ENCODE data around the gene DYRK1B. TPM values are rescaled to one million over a fixed set of nuclear protein-coding genes. Genes with fewer than 3 reads are reported as not detected.
"Not testable (repeated sequence)": the region's sequence is repeated elsewhere in the genome, so short reads cannot be mapped to it uniquely, and the experiment has no call there.

Gene DYRK1B
- polyA plus RNA-seq, 4 donors = 20.5 to 38.7 (median 32.5) TPM

GRCh38 chr19:39814111-39814510 is 19.9 kb downstream of the DYRK1B start:
- not testable (repeated sequence) for DNase-seq (ENCODE audit: low read depth in 4 of 4, low spot score in 3 of 4)

GRCh38 chr19:39813264-39813993 is 20.5 kb downstream of the DYRK1B start:
- peak in 1 of 4 donors; percentile 47 for DNase-seq (ENCODE audit: low read depth in 4 of 4, low spot score in 3 of 4)

- DNase-seq (ENCODE audit: low read depth in 4 of 4, low spot score in 3 of 4) = no peak
Measured at GRCh38 chr19:39811064-39811463, 22.9 kb downstream of the DYRK1B start.

- no peak for DNase-seq (ENCODE audit: low read depth in 4 of 4, low spot score in 3 of 4)
Measured at GRCh38 chr19:39810424-39810823, 23.5 kb downstream of the DYRK1B start.

- no peak for DNase-seq (ENCODE audit: low read depth in 4 of 4, low spot score in 3 of 4)
Measured at GRCh38 chr19:39809368-39809767, 24.6 kb downstream of the DYRK1B start.

- not testable (repeated sequence) for DNase-seq (ENCODE audit: low read depth in 4 of 4, low spot score in 3 of 4)
Measured at GRCh38 chr19:39808688-39809087, 25.3 kb downstream of the DYRK1B start.

- no peak for DNase-seq (ENCODE audit: low read depth in 4 of 4, low spot score in 3 of 4)
Measured at GRCh38 chr19:39807846-39808364, 26.1 kb downstream of the DYRK1B start.

- DNase-seq (ENCODE audit: low read depth in 4 of 4, low spot score in 3 of 4) = no peak
Measured at GRCh38 chr19:39805104-39805503, 28.9 kb downstream of the DYRK1B start.

GRCh38 chr19:39802958-39803357 is 31.0 kb downstream of the DYRK1B start:
- peak in 1 of 4 donors; percentile 21 for DNase-seq (ENCODE audit: low read depth in 4 of 4, low spot score in 3 of 4)

GRCh38 chr19:39797083-39797482 is 36.9 kb downstream of the DYRK1B start:
- no peak for DNase-seq (ENCODE audit: low read depth in 4 of 4, low spot score in 3 of 4)

- DNase-seq (ENCODE audit: low read depth in 4 of 4, low spot score in 3 of 4) = no peak
Measured at GRCh38 chr19:39796000-39796498, 37.9 kb downstream of the DYRK1B start.

GRCh38 chr19:39795001-39795400 is 39.0 kb downstream of the DYRK1B start:
- DNase-seq (ENCODE audit: low read depth in 4 of 4, low spot score in 3 of 4) = no peak

GRCh38 chr19:39792999-39793546 is 40.9 kb downstream of the DYRK1B start:
- peak; percentile 38 to 59 (median 46) for DNase-seq (ENCODE audit: low read depth in 4 of 4, low spot score in 3 of 4)

GRCh38 chr19:39788244-39788643 is 45.7 kb downstream of the DYRK1B start:
- no peak for DNase-seq (ENCODE audit: low read depth in 4 of 4, low spot score in 3 of 4)

- no peak for DNase-seq (ENCODE audit: low read depth in 4 of 4, low spot score in 3 of 4)
Measured at GRCh38 chr19:39780894-39781293, 53.1 kb downstream of the DYRK1B start.

GRCh38 chr19:39778763-39779162 is 55.2 kb downstream of the DYRK1B start, which contains the start of gene LEUTX:
TSS of gene LEUTX (plus strand) at chr19:39778854. CDS start at chr19:39778921, 67 bp downstream.
- no peak for DNase-seq (ENCODE audit: low read depth in 4 of 4, low spot score in 3 of 4)

Other genes starting within 250 kb of the DYRK1B start
- not detected for gene LGALS13, start 231.6 kb downstream of the DYRK1B start, polyA plus RNA-seq (ENCODE audit: insufficient read length in 4 of 4)
- not detected for gene LGALS16, start 178.2 kb downstream of the DYRK1B start, polyA plus RNA-seq (ENCODE audit: insufficient read length in 4 of 4)
- not detected for gene LGALS14, start 129.7 kb downstream of the DYRK1B start, polyA plus RNA-seq (ENCODE audit: insufficient read length in 4 of 4)
- gene CLC, start 96.1 kb downstream of the DYRK1B start, polyA plus RNA-seq (ENCODE audit: insufficient read length in 4 of 4) = 1 to 10 TPM; 1.1 to 5.5 (median 1.5) TPM
- gene LEUTX, start 55.3 kb downstream of the DYRK1B start, polyA plus RNA-seq (ENCODE audit: insufficient read length in 4 of 4) = not detected
- 100 to 1,000 TPM; 285 to 358 (median 326) TPM for gene FBL, start 12.2 kb upstream of the DYRK1B start, polyA plus RNA-seq (ENCODE audit: insufficient read length in 4 of 4)
- gene FCGBP, start 100.5 kb upstream of the DYRK1B start, polyA plus RNA-seq (ENCODE audit: insufficient read length in 4 of 4) = 1 to 10 TPM; 1.7 to 9.5 (median 6.1) TPM
- 100 to 1,000 TPM in 1 of 4 donors, 10 to 100 TPM in 3; 55.3 to 103 (median 85.8) TPM for gene PSMC4, start 137.0 kb upstream of the DYRK1B start, polyA plus RNA-seq (ENCODE audit: insufficient read length in 4 of 4)
- 10 to 100 TPM in 1 of 4 donors, 1 to 10 TPM in 3; 5.8 to 10.1 (median 7.1) TPM for gene ZNF546, start 162.9 kb upstream of the DYRK1B start, polyA plus RNA-seq (ENCODE audit: insufficient read length in 4 of 4)
- gene ZNF780B, start 222.1 kb upstream of the DYRK1B start, polyA plus RNA-seq (ENCODE audit: insufficient read length in 4 of 4) = 10 to 100 TPM; 18.8 to 37.4 (median 25.3) TPM